ENCODE measurements around the gene SP3. TPM values are rescaled to one million over a fixed set of nuclear protein-coding genes. Genes with fewer than 3 reads are reported as not detected.

The SP3 gene
- polyA plus RNA-seq, 2 of the 4 experiments (the other 2 are of a cell fraction), result 40.1 to 83.1 TPM

DNA sequence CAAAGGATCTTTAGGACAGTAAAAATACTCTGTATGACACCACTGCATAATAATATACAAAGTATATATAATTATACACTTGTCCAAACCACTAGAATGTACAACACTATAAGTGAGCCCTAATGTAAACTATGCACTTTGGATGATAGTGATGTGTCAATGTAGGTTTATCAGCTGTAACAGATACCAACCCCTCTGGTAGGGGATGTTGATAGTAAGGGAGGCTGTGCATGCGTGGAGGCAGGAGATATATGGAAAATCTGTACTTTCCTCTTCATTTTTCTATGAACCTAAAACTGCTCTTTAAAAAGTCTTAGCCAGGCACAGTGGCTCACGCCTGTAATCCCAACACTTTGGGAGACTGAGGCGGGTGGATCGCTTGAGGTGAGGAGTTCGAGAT lies 37.5 kb upstream of the SP3 start:
- ChIA-PET POLR2A (no interaction called here), CTCF (interaction anchor here (1.1 kb wide), 1 partner anchor 29 kb away, joined by 3 read pairs; no protein-coding TSS in a partner anchor)
- ATAC-seq (no peak), DNase-seq (ENCODE audit: low read depth in 1 of 2, low spot score in 1 of 2) (no peak), FAIRE-seq (no peak)
- Histone ChIP-seq H3K4me3 (no peak overlapping the region), H3K27ac (no peak overlapping the region), H3K4me1 (peaks cover 14% of the 10 kb centered on the region; the same call in 2 of the 3 replicates), H3K9me3 (no peaks in the 10 kb centered on the region), H3K4me2 (no peak overlapping the region)
- WGBS (ENCODE audit: missing lambda C conversion rate), result 91% methylated on average over 5 of the region's 5 CpGs
- TF ChIP-seq, protein P1, sequence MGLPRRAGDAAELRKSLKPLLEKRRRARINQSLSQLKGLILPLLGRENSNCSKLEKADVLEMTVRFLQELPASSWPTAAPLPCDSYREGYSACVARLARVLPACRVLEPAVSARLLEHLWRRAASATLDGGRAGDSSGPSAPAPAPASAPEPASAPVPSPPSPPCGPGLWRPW (IDR thresholded peaks at IDR 0.05), result no peak
- no peak for TF ChIP-seq JUNB (IDR thresholded peaks at IDR 0.05)
- no peak for TF ChIP-seq ZSCAN20 (CRISPR knock-in tag; IDR thresholded peaks at IDR 0.05)
- TF ChIP-seq EHMT2 (IDR thresholded peaks at IDR 0.05; ENCODE audit: low read depth), result no peak
- no peak for TF ChIP-seq RAD21 (conservative IDR thresholded peaks at IDR 0.05 in 1 of 2, IDR thresholded peaks at IDR 0.05 in 1 of 2)
- TF ChIP-seq BHLHE40 (IDR thresholded peaks at IDR 0.05; ENCODE audit: low read depth, low read length), result no peak
- no peak for TF ChIP-seq SMC3 (IDR thresholded peaks at IDR 0.05)
- TF ChIP-seq BCL3 (IDR thresholded peaks at IDR 0.05), result no peak
- TF ChIP-seq GATA3 (IDR thresholded peaks at IDR 0.05; ENCODE audit: borderline replicate concordance), result no peak
- no peak for TF ChIP-seq ZFP36 (IDR thresholded peaks at IDR 0.05; ENCODE audit: borderline replicate concordance, partially characterized antibody)
- no peak for TF ChIP-seq NPAS2 (CRISPR knock-in tag; IDR thresholded peaks at IDR 0.05; ENCODE audit: borderline replicate concordance)
- TF ChIP-seq, protein P2, sequence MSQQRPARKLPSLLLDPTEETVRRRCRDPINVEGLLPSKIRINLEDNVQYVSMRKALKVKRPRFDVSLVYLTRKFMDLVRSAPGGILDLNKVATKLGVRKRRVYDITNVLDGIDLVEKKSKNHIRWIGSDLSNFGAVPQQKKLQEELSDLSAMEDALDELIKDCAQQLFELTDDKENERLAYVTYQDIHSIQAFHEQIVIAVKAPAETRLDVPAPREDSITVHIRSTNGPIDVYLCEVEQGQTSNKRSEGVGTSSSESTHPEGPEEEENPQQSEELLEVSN (IDR thresholded peaks at IDR 0.05; ENCODE audit: borderline replicate concordance, low read depth), result no peak
- no peak for TF ChIP-seq PHF8 (IDR thresholded peaks at IDR 0.05; ENCODE audit: borderline replicate concordance, low read depth)
- no peak for TF ChIP-seq FOSL2 (IDR thresholded peaks at IDR 0.05)
- TF ChIP-seq FOSL2 (CRISPR knock-in tag; IDR thresholded peaks at IDR 0.05), result no peak
- TF ChIP-seq FOXS1 (CRISPR knock-in tag; IDR thresholded peaks at IDR 0.05), result no peak
- TF ChIP-seq ELK1 (IDR thresholded peaks at IDR 0.05; ENCODE audit: low read depth, low read length), result no peak
- no peak for TF ChIP-seq RFX5 (IDR thresholded peaks at IDR 0.05)
- no peak for TF ChIP-seq HOXB5 (CRISPR knock-in tag; IDR thresholded peaks at IDR 0.05)

DNA sequence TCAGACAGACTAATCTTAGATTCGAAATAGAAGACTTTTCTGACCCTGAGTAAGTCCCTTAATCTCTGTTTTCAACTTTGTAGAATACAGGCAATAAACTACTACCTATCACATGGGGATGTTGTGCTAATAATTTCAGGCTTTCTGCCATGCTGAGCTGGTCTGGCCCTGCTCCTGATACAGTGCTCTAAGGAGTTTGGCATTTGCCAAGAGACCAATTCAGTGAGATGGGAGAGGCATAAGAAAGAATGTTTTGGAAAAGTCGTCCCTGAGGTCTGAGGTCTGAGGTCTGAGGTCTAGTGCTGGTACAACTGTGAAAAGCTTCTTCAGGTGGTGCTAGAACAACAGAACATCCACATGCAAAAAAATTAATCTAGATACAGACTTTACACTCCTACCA lies 35.9 kb upstream of the SP3 start:
- TF ChIP-seq EHMT2 (IDR thresholded peaks at IDR 0.05; ENCODE audit: low read depth), result no peak
- no peak for TF ChIP-seq CHD2 (IDR thresholded peaks at IDR 0.05; ENCODE audit: low read length, partially characterized antibody)
- no peak for TF ChIP-seq ATOH8 (CRISPR knock-in tag; IDR thresholded peaks at IDR 0.05; ENCODE audit: low read depth)
- no peak for TF ChIP-seq ZNF302 (CRISPR knock-in tag; IDR thresholded peaks at IDR 0.05)
- TF ChIP-seq FOXS1 (CRISPR knock-in tag; IDR thresholded peaks at IDR 0.05), result no peak
- no peak for TF ChIP-seq FOSB (CRISPR knock-in tag; IDR thresholded peaks at IDR 0.05)
- no peak for TF ChIP-seq MYC (IDR thresholded peaks at IDR 0.05; ENCODE audit: borderline replicate concordance, low read length)
- TF ChIP-seq ELK1 (IDR thresholded peaks at IDR 0.05; ENCODE audit: low read depth, low read length), result no peak
- WGBS (ENCODE audit: missing lambda C conversion rate), result 33% methylated on average over 2 of the region's 2 CpGs
- DNase-seq (ENCODE audit: low read depth in 1 of 2, low spot score in 1 of 2) (no peak), ATAC-seq (no peak), FAIRE-seq (no peak)
- no peak overlapping the region for H3K4me3 ChIP-seq
- POLR2A ChIA-PET, result no interaction called here
- CTCF ChIA-PET, result no interaction called here
- H3K9me3 ChIP-seq, result no peaks in the 10 kb centered on the region
- peaks cover 13% of the 10 kb centered on the region; the same call in 2 of the 3 replicates for H3K4me1 ChIP-seq
- H3K4me2 ChIP-seq, result no peak overlapping the region
- H3K27ac ChIP-seq, result no peak overlapping the region
